ENCODE data around the gene RASA4.
"Not testable (repeated sequence)": the region's sequence is repeated elsewhere in the genome, so short reads cannot be mapped to it uniquely, and the experiment has no call there.

DNA sequence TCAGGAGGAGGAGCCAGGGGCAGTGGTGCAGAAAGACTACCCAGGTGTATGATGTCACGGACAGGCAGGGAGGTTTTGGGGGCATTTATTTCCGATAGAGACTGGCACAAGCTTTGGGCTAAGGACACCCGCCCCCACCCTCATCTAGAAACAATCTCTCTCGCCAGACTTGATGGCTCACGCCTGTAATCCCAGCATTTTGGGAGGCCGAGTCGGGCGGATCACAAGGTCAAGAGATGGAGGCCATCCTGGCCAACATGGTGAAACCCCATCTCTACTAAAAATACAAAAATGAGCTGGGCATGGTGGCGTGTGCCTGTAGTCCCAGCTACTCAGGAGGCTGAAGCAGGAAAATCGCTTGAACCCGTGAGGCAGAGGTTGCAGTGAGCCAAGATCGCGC is 20.4 kb upstream of the RASA4 start:
- not testable (repeated sequence) for TF ChIP-seq EZH2 (IDR thresholded peaks at IDR 0.05); POLR2AphosphoS5 (IDR thresholded peaks at IDR 0.05; ENCODE audit: borderline replicate concordance, low read depth, low read length)
